Cardiac fibroblast (primary cell): Measurements from ENCODE around the gene DMBT1.

ENCODE experiments used
- DNase-seq, 2 donors: peaks; one replicate each; pipeline versions ENCODE4 v3.0.0 to v3.0.0-alpha.2; 2010; ENCODE audit warnings: low read depth in 2 of 2
- H3K4me3 ChIP-seq, 2 donors: replicated peaks in 1 of 2; 1 replicate in 1 of 2; 2 replicates in 1 of 2; pipeline ENCODE4 v1.5.1; 2011; ENCODE audit warnings: low read depth in 2 of 2, low read length in 2 of 2, mild to moderate bottlenecking in 2 of 2, moderate library complexity in 1 of 2
- TF ChIP-seq, protein P1 (sequence below): IDR thresholded peaks from one replicate; pipeline ENCODE4 v1.5.1; 2011; ENCODE audit warnings: low read depth, mild to moderate bottlenecking, low read length, inconsistent platforms

DMBT1 gene

GRCh38 chr10:122519144-122519543, 41.4 kb upstream of the DMBT1 start:
- TF ChIP-seq, protein P1, sequence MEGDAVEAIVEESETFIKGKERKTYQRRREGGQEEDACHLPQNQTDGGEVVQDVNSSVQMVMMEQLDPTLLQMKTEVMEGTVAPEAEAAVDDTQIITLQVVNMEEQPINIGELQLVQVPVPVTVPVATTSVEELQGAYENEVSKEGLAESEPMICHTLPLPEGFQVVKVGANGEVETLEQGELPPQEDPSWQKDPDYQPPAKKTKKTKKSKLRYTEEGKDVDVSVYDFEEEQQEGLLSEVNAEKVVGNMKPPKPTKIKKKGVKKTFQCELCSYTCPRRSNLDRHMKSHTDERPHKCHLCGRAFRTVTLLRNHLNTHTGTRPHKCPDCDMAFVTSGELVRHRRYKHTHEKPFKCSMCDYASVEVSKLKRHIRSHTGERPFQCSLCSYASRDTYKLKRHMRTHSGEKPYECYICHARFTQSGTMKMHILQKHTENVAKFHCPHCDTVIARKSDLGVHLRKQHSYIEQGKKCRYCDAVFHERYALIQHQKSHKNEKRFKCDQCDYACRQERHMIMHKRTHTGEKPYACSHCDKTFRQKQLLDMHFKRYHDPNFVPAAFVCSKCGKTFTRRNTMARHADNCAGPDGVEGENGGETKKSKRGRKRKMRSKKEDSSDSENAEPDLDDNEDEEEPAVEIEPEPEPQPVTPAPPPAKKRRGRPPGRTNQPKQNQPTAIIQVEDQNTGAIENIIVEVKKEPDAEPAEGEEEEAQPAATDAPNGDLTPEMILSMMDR = no peak
- no peak overlapping the region for H3K4me3 ChIP-seq
- no peak for DNase-seq

DNA sequence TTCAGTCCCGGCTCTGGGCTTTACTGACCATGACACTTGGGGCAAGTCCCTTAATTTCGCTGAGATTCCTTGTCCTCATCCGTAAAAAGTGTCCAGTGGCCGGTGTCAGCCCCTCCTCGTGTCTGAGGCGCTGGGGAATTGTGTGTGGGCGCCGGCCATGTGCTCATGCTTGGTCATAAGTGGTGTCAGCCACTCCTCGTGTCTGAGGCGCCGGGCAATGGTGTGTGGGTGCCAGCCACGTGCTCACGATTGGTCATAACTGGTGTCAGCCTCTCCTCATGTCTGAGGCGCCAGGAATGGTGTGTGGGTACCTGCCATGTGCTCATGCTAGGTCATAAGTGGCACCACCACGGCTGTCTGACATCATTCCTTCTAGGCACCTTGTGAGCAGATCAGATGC, 40.7 kb upstream of the DMBT1 start:
- DNase-seq = no peak
- no peak overlapping the region for H3K4me3 ChIP-seq
- TF ChIP-seq, protein P1 = no peak

GRCh38 chr10:122521011-122521410, 39.5 kb upstream of the DMBT1 start:
- TF ChIP-seq, protein P1 = no peak
- H3K4me3 ChIP-seq = no peak overlapping the region
- DNase-seq = peak in 1 of 2 donors; percentile 66

DNA sequence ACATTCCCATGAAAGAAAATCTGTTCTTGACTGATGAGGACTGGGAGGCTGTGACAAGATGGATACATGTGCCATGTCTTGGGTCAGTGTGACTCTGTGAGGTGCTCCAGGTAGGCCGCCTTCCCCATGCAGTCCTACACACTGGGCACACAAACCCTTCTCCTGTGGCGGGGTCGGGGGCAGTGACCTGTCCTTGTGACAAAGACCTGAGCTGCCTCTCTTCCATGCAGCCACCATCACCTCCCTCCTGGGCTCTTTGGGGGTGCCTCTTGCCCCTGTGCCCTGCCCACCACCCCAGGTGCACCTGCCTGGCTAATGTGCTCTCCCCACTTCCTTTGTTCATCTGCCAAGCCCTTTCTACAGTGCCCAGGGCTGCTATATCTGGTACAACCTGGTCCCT, 35.7 kb upstream of the DMBT1 start:
- no peak for DNase-seq
- H3K4me3 ChIP-seq = no peak overlapping the region
- TF ChIP-seq, protein P1 = no peak

DNA sequence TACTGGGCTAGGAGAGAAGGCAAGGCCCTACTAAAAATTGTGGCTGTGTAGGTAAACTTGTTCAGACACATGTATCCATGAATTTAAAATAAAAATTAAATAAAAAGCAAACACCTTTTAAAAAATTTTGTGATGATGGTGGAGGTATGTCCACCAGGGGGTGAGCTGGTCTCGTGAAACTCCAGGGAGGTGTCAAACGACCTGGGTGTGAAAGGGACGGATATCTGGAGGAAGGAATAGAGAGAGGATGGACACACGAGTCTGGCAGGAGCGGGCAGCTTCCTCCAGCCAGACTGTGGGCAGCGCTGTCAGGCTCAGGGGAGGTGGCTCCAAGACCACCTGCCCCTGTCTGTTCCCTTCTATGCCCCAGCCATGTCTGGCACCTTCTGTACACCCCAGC, 34.8 kb upstream of the DMBT1 start:
- peak; percentile 10 to 11 for DNase-seq
- TF ChIP-seq, protein P1 = no peak
- no peak overlapping the region for H3K4me3 ChIP-seq

DNA sequence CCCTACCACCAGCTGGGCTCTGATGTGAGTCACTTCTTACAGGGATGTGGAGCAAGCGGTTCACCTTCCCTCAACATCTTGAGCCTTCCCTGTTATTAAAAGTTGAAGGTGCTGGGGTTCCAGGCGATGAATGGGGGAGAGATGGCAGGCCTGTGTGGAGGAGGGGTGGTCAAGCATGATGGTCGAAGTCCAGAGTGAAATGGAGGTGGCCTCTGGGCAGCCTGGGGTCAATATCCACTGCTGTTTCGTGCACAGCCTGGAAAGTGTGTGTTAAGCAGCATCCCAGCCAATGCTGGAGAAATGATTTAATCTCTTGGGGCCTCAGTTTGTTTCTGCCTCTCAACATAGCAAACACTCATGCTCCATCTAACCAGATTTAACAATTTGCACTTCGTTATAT, 33.7 kb upstream of the DMBT1 start:
- DNase-seq = no peak
- H3K4me3 ChIP-seq = no peak overlapping the region
- TF ChIP-seq, protein P1 = no peak

GRCh38 chr10:122530177-122530576, 30.4 kb upstream of the DMBT1 start:
- H3K4me3 ChIP-seq = no peak overlapping the region
- peak; percentile 57 to 65 for DNase-seq
- TF ChIP-seq, protein P1 = no peak
